Calu3 (cell line): Measurements from ENCODE around the gene PCSK6. TPM values are rescaled to one million over a fixed set of nuclear protein-coding genes. Genes with fewer than 3 reads are reported as not detected.

Source experiments
- BruUV-seq: library from RNA; stranded (reverse); fragments of 400-500 nt; replicated peaks from 2 replicates; lab custom pipeline; 2021; lab: Mats Ljungman, UMichigan
- CTCF ChIA-PET: fragments of 300-600 bp; sonication (Branson Sonifier 250); formaldehyde crosslinking; loops from one replicate; lab custom pipeline; 2022; ENCODE audit warnings: antibody characterized with exemption; lab: Charles Lee
- DNase-seq: peaks from one replicate; pipeline ENCODE4 v3.0.0; 2022
- H3K27ac Mint-ChIP-seq: one replicate; pipeline ENCODE4 v1.8.0; 2022; ENCODE audit warnings: mixed read lengths; ENCODE audit not compliant: unreplicated experiment
- H3K27me3 Mint-ChIP-seq: one replicate; pipeline ENCODE4 v1.8.0; 2022; ENCODE audit warnings: mixed read lengths; ENCODE audit not compliant: unreplicated experiment
- H3K36me3 Mint-ChIP-seq: one replicate; pipeline ENCODE4 v1.8.0; 2022; ENCODE audit warnings: mild to moderate bottlenecking, moderate library complexity, mixed read lengths; ENCODE audit not compliant: insufficient read depth, unreplicated experiment
- H3K4me1 Mint-ChIP-seq: one replicate; pipeline ENCODE4 v1.8.0; 2022; ENCODE audit warnings: mild to moderate bottlenecking, low read depth, mixed read lengths; ENCODE audit not compliant: unreplicated experiment
- H3K4me3 Mint-ChIP-seq: one replicate; pipeline ENCODE4 v1.8.0; 2022; ENCODE audit warnings: mild to moderate bottlenecking, low read depth, moderate library complexity, mixed read lengths; ENCODE audit not compliant: unreplicated experiment
- H3K9me3 Mint-ChIP-seq: one replicate; pipeline ENCODE4 v1.8.0; 2022; ENCODE audit warnings: low read depth, mixed read lengths; ENCODE audit not compliant: unreplicated experiment
- intact Hi-C: fragments of 100-400 bp; cut with micrococcal nuclease; formaldehyde crosslinking; loops from one replicate; pipeline ENCODE4 v1.10.0; 2022; ENCODE audit not compliant: unreplicated experiment
- total RNA-seq: library from RNA; stranded (reverse); gene quantifications from 2 replicates; pipeline ENCODE4 v1.2.3, GENCODE V29; 2022
- TF ChIP-seq, protein P1 (sequence below): fragments of 200-600 bp; IDR thresholded peaks from one replicate; pipeline ENCODE4 v1.8.0; 2022; ENCODE audit warnings: antibody characterized with exemption; ENCODE audit not compliant: unreplicated experiment

PCSK6 gene
- total RNA-seq, 1 experiment from 2014 or later = 5.1 TPM

DNA sequence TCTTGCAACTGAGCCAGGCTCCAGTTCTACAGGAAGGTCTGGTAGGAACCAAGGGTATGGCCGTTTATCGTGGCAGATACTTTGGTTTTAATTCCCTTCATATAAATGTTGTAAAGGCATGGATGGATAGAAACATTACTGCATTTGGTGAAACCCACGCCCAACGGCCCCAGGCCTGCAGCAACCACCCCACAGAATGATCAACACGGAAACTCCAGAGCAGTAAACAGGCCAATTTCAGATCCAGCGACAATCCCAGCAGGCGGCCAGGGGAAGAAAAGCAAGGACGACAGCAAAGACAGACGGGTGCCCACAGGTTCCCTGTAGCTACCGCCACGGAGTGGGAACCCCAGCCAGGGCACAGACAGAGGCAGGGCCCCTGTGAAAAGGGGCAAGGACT lies 32.6 kb upstream of the PCSK6 start:
- Mint-ChIP-seq H3K27me3 (peaks cover 54% of the 10 kb centered on the region), H3K36me3 (no peaks in the 10 kb centered on the region), H3K9me3 (peaks cover 11% of the 10 kb centered on the region), H3K4me3 (no peak overlapping the region), H3K4me1 (peaks cover 8% of the 10 kb centered on the region), H3K27ac (no peak overlapping the region)
- CTCF ChIA-PET = no interaction called here
- TF ChIP-seq, protein P1, sequence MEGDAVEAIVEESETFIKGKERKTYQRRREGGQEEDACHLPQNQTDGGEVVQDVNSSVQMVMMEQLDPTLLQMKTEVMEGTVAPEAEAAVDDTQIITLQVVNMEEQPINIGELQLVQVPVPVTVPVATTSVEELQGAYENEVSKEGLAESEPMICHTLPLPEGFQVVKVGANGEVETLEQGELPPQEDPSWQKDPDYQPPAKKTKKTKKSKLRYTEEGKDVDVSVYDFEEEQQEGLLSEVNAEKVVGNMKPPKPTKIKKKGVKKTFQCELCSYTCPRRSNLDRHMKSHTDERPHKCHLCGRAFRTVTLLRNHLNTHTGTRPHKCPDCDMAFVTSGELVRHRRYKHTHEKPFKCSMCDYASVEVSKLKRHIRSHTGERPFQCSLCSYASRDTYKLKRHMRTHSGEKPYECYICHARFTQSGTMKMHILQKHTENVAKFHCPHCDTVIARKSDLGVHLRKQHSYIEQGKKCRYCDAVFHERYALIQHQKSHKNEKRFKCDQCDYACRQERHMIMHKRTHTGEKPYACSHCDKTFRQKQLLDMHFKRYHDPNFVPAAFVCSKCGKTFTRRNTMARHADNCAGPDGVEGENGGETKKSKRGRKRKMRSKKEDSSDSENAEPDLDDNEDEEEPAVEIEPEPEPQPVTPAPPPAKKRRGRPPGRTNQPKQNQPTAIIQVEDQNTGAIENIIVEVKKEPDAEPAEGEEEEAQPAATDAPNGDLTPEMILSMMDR = no peak
- intact Hi-C loops = no loop called here
- no TSS peak for BruUV-seq
- no peak for DNase-seq

GRCh38 chr15:101521591-101521990 lies 32.1 kb upstream of the PCSK6 start:
- H3K27ac Mint-ChIP-seq = no peak overlapping the region
- intact Hi-C loops = no loop called here
- no peak for DNase-seq
- H3K27me3 Mint-ChIP-seq = peaks cover 54% of the 10 kb centered on the region
- CTCF ChIA-PET = interaction anchor here (0.7 kb wide), 1 partner anchor 27 kb away, joined by 3 read pairs; no protein-coding TSS in a partner anchor
- BruUV-seq = no TSS peak
- H3K9me3 Mint-ChIP-seq = peaks cover 12% of the 10 kb centered on the region
- peaks cover 8% of the 10 kb centered on the region for H3K4me1 Mint-ChIP-seq
- H3K4me3 Mint-ChIP-seq = no peak overlapping the region
- TF ChIP-seq, protein P1 = no peak
- H3K36me3 Mint-ChIP-seq = no peaks in the 10 kb centered on the region

GRCh38 chr15:101521069-101521468 lies 31.6 kb upstream of the PCSK6 start:
- CTCF ChIA-PET = interaction anchor here (0.7 kb wide), 1 partner anchor 27 kb away, joined by 3 read pairs; no protein-coding TSS in a partner anchor
- H3K4me1 Mint-ChIP-seq = peaks cover 8% of the 10 kb centered on the region
- intact Hi-C loops = no loop called here
- peaks cover 13% of the 10 kb centered on the region for H3K9me3 Mint-ChIP-seq
- no peak overlapping the region for H3K27ac Mint-ChIP-seq
- H3K36me3 Mint-ChIP-seq = no peaks in the 10 kb centered on the region
- peaks cover 54% of the 10 kb centered on the region for H3K27me3 Mint-ChIP-seq
- H3K4me3 Mint-ChIP-seq = no peak overlapping the region
- BruUV-seq = no TSS peak
- no peak for DNase-seq
- TF ChIP-seq, protein P1 = no peak

DNA sequence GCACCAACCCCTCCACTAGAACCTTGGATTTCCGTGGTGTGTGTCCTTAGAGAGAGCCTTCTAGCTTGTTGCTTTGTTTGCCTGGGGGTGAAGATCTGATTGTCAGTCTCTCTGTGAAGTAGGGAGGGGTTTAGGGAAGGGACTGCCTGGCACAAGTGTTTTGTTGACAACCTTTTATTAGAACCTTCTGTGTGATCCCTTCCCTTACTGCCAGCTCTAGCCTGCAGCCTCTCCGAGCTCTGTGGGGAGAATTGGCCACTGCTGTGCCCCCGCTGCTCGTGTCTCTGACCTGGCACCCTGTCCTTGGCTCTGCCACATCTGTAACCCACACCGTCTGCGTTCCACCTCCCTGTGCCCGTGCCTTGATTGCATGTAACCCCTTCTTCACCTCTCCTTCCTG lies 30.9 kb upstream of the PCSK6 start:
- Mint-ChIP-seq H3K9me3 (peaks cover 13% of the 10 kb centered on the region), H3K36me3 (no peaks in the 10 kb centered on the region), H3K4me1 (peaks cover 8% of the 10 kb centered on the region), H3K27ac (no peak overlapping the region), H3K27me3 (peaks cover 54% of the 10 kb centered on the region), H3K4me3 (no peak overlapping the region)
- TF ChIP-seq, protein P1 = no peak
- intact Hi-C loops = no loop called here
- no TSS peak for BruUV-seq
- CTCF ChIA-PET = no interaction called here
- no peak for DNase-seq
